ENCODE measurements around the gene MTHFD2L. TPM values are rescaled to one million over a fixed set of nuclear protein-coding genes. Genes with fewer than 3 reads are reported as not detected.
"Not testable (repeated sequence)": the region's sequence is repeated elsewhere in the genome, so short reads cannot be mapped to it uniquely, and the experiment has no call there.

The MTHFD2L gene
- total RNA-seq, 1 donor from 2014 or later = 14.6 TPM

- H3K4me1 Mint-ChIP-seq (ENCODE audit: unreplicated experiment) = no peaks in the 10 kb centered on the region
- no peak for DNase-seq (ENCODE audit: extremely low spot score, unreplicated experiment)
- no peaks in the 10 kb centered on the region for H3K27me3 Mint-ChIP-seq
- peaks cover 4% of the 10 kb centered on the region for H3K9me3 Mint-ChIP-seq
- no peak for TF ChIP-seq CTCF (conservative IDR thresholded peaks at IDR 0.05)
- no peak overlapping the region for H3K27ac Mint-ChIP-seq
- no peaks in the 10 kb centered on the region for H3K36me3 Mint-ChIP-seq
- no peak overlapping the region for H3K4me3 Mint-ChIP-seq
Measured at GRCh38 chr4:74334636-74335035, 176.7 kb downstream of the MTHFD2L start.

- Mint-ChIP-seq H3K4me1 (ENCODE audit: unreplicated experiment) (no peaks in the 10 kb centered on the region), H3K4me3 (no peak overlapping the region), H3K27me3 (no peaks in the 10 kb centered on the region), H3K36me3 (no peaks in the 10 kb centered on the region), H3K27ac (no peak overlapping the region), H3K9me3 (peaks cover 4% of the 10 kb centered on the region)
- TF ChIP-seq CTCF (conservative IDR thresholded peaks at IDR 0.05) = no peak
- DNase-seq (ENCODE audit: extremely low spot score, unreplicated experiment) = no peak
Measured at GRCh38 chr4:74335341-74336021, 177.6 kb downstream of the MTHFD2L start.

GRCh38 chr4:74338792-74339333 is 180.9 kb downstream of the MTHFD2L start:
- TF ChIP-seq CTCF (conservative IDR thresholded peaks at IDR 0.05) = no peak
- Mint-ChIP-seq H3K27ac (no peak overlapping the region), H3K4me1 (ENCODE audit: unreplicated experiment) (no peaks in the 10 kb centered on the region)

GRCh38 chr4:74339501-74339900 is 181.6 kb downstream of the MTHFD2L start:
- Mint-ChIP-seq H3K27me3 (no peaks in the 10 kb centered on the region), H3K4me1 (ENCODE audit: unreplicated experiment) (no peaks in the 10 kb centered on the region), H3K9me3 (peaks cover 7% of the 10 kb centered on the region), H3K36me3 (no peaks in the 10 kb centered on the region), H3K4me3 (no peak overlapping the region), H3K27ac (no peak overlapping the region)
- TF ChIP-seq CTCF (conservative IDR thresholded peaks at IDR 0.05) = no peak
- DNase-seq (ENCODE audit: extremely low spot score, unreplicated experiment) = no peak

More at GRCh38 chr4:74338792-74339333, 180.9 kb downstream of the MTHFD2L start:
- Mint-ChIP-seq H3K4me3 (no peak overlapping the region), H3K36me3 (no peaks in the 10 kb centered on the region), H3K9me3 (peaks cover 4% of the 10 kb centered on the region), H3K27me3 (no peaks in the 10 kb centered on the region)
- DNase-seq (ENCODE audit: extremely low spot score, unreplicated experiment) = no peak

- not testable (repeated sequence) for H3K4me1 Mint-ChIP-seq (ENCODE audit: unreplicated experiment); H3K4me3 Mint-ChIP-seq; H3K9me3 Mint-ChIP-seq; H3K27me3 Mint-ChIP-seq; DNase-seq (ENCODE audit: extremely low spot score, unreplicated experiment); H3K27ac Mint-ChIP-seq; H3K36me3 Mint-ChIP-seq
Measured at GRCh38 chr4:74340421-74340820, 182.5 kb downstream of the MTHFD2L start.

- Mint-ChIP-seq H3K36me3 (no peaks in the 10 kb centered on the region), H3K4me1 (ENCODE audit: unreplicated experiment) (no peaks in the 10 kb centered on the region), H3K27me3 (peaks cover 3% of the 10 kb centered on the region), H3K4me3 (no peak overlapping the region), H3K27ac (no peak overlapping the region), H3K9me3 (peaks cover 6% of the 10 kb centered on the region)
- TF ChIP-seq CTCF (conservative IDR thresholded peaks at IDR 0.05) = no peak
- DNase-seq (ENCODE audit: extremely low spot score, unreplicated experiment) = no peak
Measured at GRCh38 chr4:74344031-74344430, 186.1 kb downstream of the MTHFD2L start.

Other genes starting within 250 kb of the MTHFD2L start
- not detected in 2 replicates for gene PF4, start 176.1 kb upstream of the MTHFD2L start, total RNA-seq (ENCODE audit: low replicate concordance)
- gene PPBP, start 169.9 kb upstream of the MTHFD2L start, total RNA-seq (ENCODE audit: low replicate concordance) = 0.60 TPM in 1 of 2 replicates, not detected in the other
- gene CXCL5, start 159.4 kb upstream of the MTHFD2L start, total RNA-seq (ENCODE audit: low replicate concordance) = 4.1 and 6.7 TPM in 2 replicates
- 5.2 and 5.9 TPM in 2 replicates for gene CXCL3, start 119.4 kb upstream of the MTHFD2L start, total RNA-seq (ENCODE audit: low replicate concordance)
- gene CXCL2, start 58.9 kb upstream of the MTHFD2L start, total RNA-seq (ENCODE audit: low replicate concordance) = 5.4 and 6.6 TPM in 2 replicates
- gene EPGN, start 150.4 kb downstream of the MTHFD2L start, total RNA-seq (ENCODE audit: low replicate concordance) = 2.4 and 16.6 TPM in 2 replicates
- gene EREG, start 207.0 kb downstream of the MTHFD2L start, total RNA-seq (ENCODE audit: low replicate concordance) = 3.1 and 4.4 TPM in 2 replicates

Measured in type B pancreatic cell (in vitro differentiated cells).